Measurements from ENCODE around the gene BMI1.

BMI1 gene

GRCh38 chr10:22314852-22315251, 6.0 kb upstream of the BMI1 start:
- no peak for DNase-seq (ENCODE audit: low read depth)
- H3K4me3 ChIP-seq (ENCODE audit: low read length) = no peak overlapping the region
- TF ChIP-seq CTCF (conservative IDR thresholded peaks at IDR 0.05; ENCODE audit: low read length) = no peak

- TF ChIP-seq CTCF (conservative IDR thresholded peaks at IDR 0.05; ENCODE audit: low read length) = no peak
- no peak for DNase-seq (ENCODE audit: low read depth)
- H3K4me3 ChIP-seq (ENCODE audit: low read length) = peak overlapping the region; percentile 84
Measured at GRCh38 chr10:22315455-22316285, 5.2 kb upstream of the BMI1 start.

GRCh38 chr10:22316286-22317075, 4.4 kb upstream of the BMI1 start, which contains the start of gene COMMD3:
Gene COMMD3, plus strand, starts transcription at chr10:22316388. Its CDS starts 30 bp downstream, at chr10:22316418.
- peak within 1 kb of the TSS; percentile 84 for H3K4me3 ChIP-seq (ENCODE audit: low read length)
- no peak for TF ChIP-seq CTCF (conservative IDR thresholded peaks at IDR 0.05; ENCODE audit: low read length)
- peak; percentile 87 for DNase-seq (ENCODE audit: low read depth)

GRCh38 chr10:22317076-22317370, 3.9 kb upstream of the BMI1 start:
- no peak for TF ChIP-seq CTCF (conservative IDR thresholded peaks at IDR 0.05; ENCODE audit: low read length)
- DNase-seq (ENCODE audit: low read depth) = no peak

GRCh38 chr10:22317771-22318565, 2.9 kb upstream of the BMI1 start:
- TF ChIP-seq CTCF (conservative IDR thresholded peaks at IDR 0.05; ENCODE audit: low read length) = no peak
- DNase-seq (ENCODE audit: low read depth) = no peak
- H3K4me3 ChIP-seq (ENCODE audit: low read length) = no peak overlapping the region

More at GRCh38 chr10:22317076-22317370, 3.9 kb upstream of the BMI1 start:
- peak overlapping the region; percentile 84 for H3K4me3 ChIP-seq (ENCODE audit: low read length)

- H3K4me3 ChIP-seq (ENCODE audit: low read length) = no peak overlapping the region
- no peak for TF ChIP-seq CTCF (conservative IDR thresholded peaks at IDR 0.05; ENCODE audit: low read length)
- DNase-seq (ENCODE audit: low read depth) = no peak
Measured at GRCh38 chr10:22318772-22319171, 2.1 kb upstream of the BMI1 start.
